T-helper 2 cell treated with Interferon-gamma antibody and Interleukin-4, amounts not matched to agents 100 ng/mL and 5 ng/mL, for 36 hours (primary cell): ENCODE results near the gene FARP1. TPM values are rescaled to one million over a fixed set of nuclear protein-coding genes. Genes with fewer than 3 reads are reported as not detected.
"Not testable (repeated sequence)": the region's sequence is repeated elsewhere in the genome, so short reads cannot be mapped to it uniquely, and the experiment has no call there.

Experiments used
- intact Hi-C: fragments of 100-400 bp; cut with micrococcal nuclease; formaldehyde crosslinking; loops from one replicate; pipeline ENCODE4 v1.15.1; 2023
- total RNA-seq: library from RNA; stranded (reverse); gene quantifications from 2 replicates; pipeline ENCODE4 v1.2.3, GENCODE V29; 2022

FARP1 gene
- total RNA-seq, 1 donor from 2014 or later, result 0.57 TPM

GRCh38 chr13:98350746-98351330 is 207.9 kb downstream of the FARP1 start:
- intact Hi-C loops, result no loop called here

GRCh38 chr13:98351636-98352035 is 208.7 kb downstream of the FARP1 start:
- intact Hi-C loops, result no loop called here

- intact Hi-C loops, result no loop called here
Measured at GRCh38 chr13:98352226-98352625, 209.3 kb downstream of the FARP1 start.

GRCh38 chr13:98353750-98354149 is 210.9 kb downstream of the FARP1 start:
- intact Hi-C loops, result no loop called here

GRCh38 chr13:98358937-98359336 is 216.0 kb downstream of the FARP1 start:
- intact Hi-C loops, result no loop called here

GRCh38 chr13:98360545-98360944 is 217.7 kb downstream of the FARP1 start:
- intact Hi-C loops, result no loop called here

- intact Hi-C loops, result no loop called here
Measured at GRCh38 chr13:98363326-98363725, 220.4 kb downstream of the FARP1 start.

- intact Hi-C loops, result no loop called here
Measured at GRCh38 chr13:98364179-98364578, 221.3 kb downstream of the FARP1 start.

- intact Hi-C loops, result no loop called here
Measured at GRCh38 chr13:98364647-98365046, 221.8 kb downstream of the FARP1 start.

- intact Hi-C loops, result no loop called here
Measured at GRCh38 chr13:98365302-98365701, 222.4 kb downstream of the FARP1 start.

- intact Hi-C loops, result no loop called here
Measured at GRCh38 chr13:98366010-98366409, 223.1 kb downstream of the FARP1 start.

GRCh38 chr13:98366443-98366842 is 223.5 kb downstream of the FARP1 start:
- intact Hi-C loops, result no loop called here

- intact Hi-C loops, result no loop called here
Measured at GRCh38 chr13:98366959-98367358, 224.1 kb downstream of the FARP1 start.

GRCh38 chr13:98368019-98368418 is 225.1 kb downstream of the FARP1 start:
- intact Hi-C loops, result no loop called here

GRCh38 chr13:98369520-98369919 is 226.6 kb downstream of the FARP1 start:
- intact Hi-C loops, result not testable (repeated sequence)

- intact Hi-C loops, result no loop called here
Measured at GRCh38 chr13:98370261-98370660, 227.4 kb downstream of the FARP1 start.

- intact Hi-C loops, result no loop called here
Measured at GRCh38 chr13:98370806-98371515, 228.1 kb downstream of the FARP1 start.

GRCh38 chr13:98371516-98372023 is 228.7 kb downstream of the FARP1 start:
- intact Hi-C loops, result no loop called here

GRCh38 chr13:98372876-98373275 is 230.0 kb downstream of the FARP1 start:
- intact Hi-C loops, result no loop called here

- intact Hi-C loops, result no loop called here
Measured at GRCh38 chr13:98374750-98375149, 231.9 kb downstream of the FARP1 start.

GRCh38 chr13:98377635-98378378 is 234.9 kb downstream of the FARP1 start:
- intact Hi-C loops, result no loop called here

GRCh38 chr13:98384739-98385138 is 241.8 kb downstream of the FARP1 start:
- intact Hi-C loops, result no loop called here
